ENCODE data around the gene IDE. TPM values are rescaled to one million over a fixed set of nuclear protein-coding genes. Genes with fewer than 3 reads are reported as not detected.
"Not testable (repeated sequence)": the region's sequence is repeated elsewhere in the genome, so short reads cannot be mapped to it uniquely, and the experiment has no call there.

Gene IDE
- polyA plus RNA-seq, 1 donor, result 15.0 TPM

GRCh38 chr10:92483539-92483938, 90.4 kb downstream of the IDE start:
- no peak for DNase-seq

GRCh38 chr10:92480413-92480812, 93.5 kb downstream of the IDE start:
- DNase-seq, result no peak

GRCh38 chr10:92479547-92479946, 94.3 kb downstream of the IDE start:
- no peak for DNase-seq

- DNase-seq, result no peak
Measured at GRCh38 chr10:92478536-92478935, 95.4 kb downstream of the IDE start.

- DNase-seq, result no peak
Measured at GRCh38 chr10:92475357-92475868, 98.5 kb downstream of the IDE start.

- DNase-seq, result no peak
Measured at GRCh38 chr10:92470026-92470425, 103.9 kb downstream of the IDE start.

GRCh38 chr10:92464364-92464763, 109.5 kb downstream of the IDE start:
- DNase-seq, result no peak

GRCh38 chr10:92463582-92463981, 110.3 kb downstream of the IDE start:
- no peak for DNase-seq

GRCh38 chr10:92454955-92455354, 118.9 kb downstream of the IDE start:
- not testable (repeated sequence) for DNase-seq

GRCh38 chr10:92452313-92452712, 121.6 kb downstream of the IDE start:
- DNase-seq, result no peak

GRCh38 chr10:92451431-92451830, 122.5 kb downstream of the IDE start:
- DNase-seq, result no peak

- DNase-seq, result no peak
Measured at GRCh38 chr10:92450896-92451295, 123.0 kb downstream of the IDE start.

GRCh38 chr10:92440578-92440977, 133.3 kb downstream of the IDE start:
- no peak for DNase-seq

- no peak for DNase-seq
Measured at GRCh38 chr10:92438220-92438619, 135.7 kb downstream of the IDE start.

- no peak for DNase-seq
Measured at GRCh38 chr10:92436611-92437010, 137.3 kb downstream of the IDE start.

- not testable (repeated sequence) for DNase-seq
Measured at GRCh38 chr10:92436065-92436464, 137.8 kb downstream of the IDE start.

GRCh38 chr10:92434385-92434784, 139.5 kb downstream of the IDE start:
- DNase-seq, result no peak

- DNase-seq, result no peak
Measured at GRCh38 chr10:92432596-92432995, 141.3 kb downstream of the IDE start.

GRCh38 chr10:92430103-92430502, 143.8 kb downstream of the IDE start:
- no peak for DNase-seq

GRCh38 chr10:92421550-92421949, 152.3 kb downstream of the IDE start:
- no peak for DNase-seq

GRCh38 chr10:92420546-92421275, 153.2 kb downstream of the IDE start:
- no peak for DNase-seq

GRCh38 chr10:92419740-92420545, 153.9 kb downstream of the IDE start:
- DNase-seq, result peak; percentile 12

GRCh38 chr10:92418891-92419290, 155.0 kb downstream of the IDE start:
- DNase-seq, result no peak

GRCh38 chr10:92418221-92418620, 155.7 kb downstream of the IDE start:
- no peak for DNase-seq
